HG03097 (cell line): ENCODE results near the gene IFT22.
"Not testable (repeated sequence)": the region's sequence is repeated elsewhere in the genome, so short reads cannot be mapped to it uniquely, and the experiment has no call there.

Experiments
- ATAC-seq: cut with Tn5 transposase; IDR thresholded peaks from one replicate; pipeline ENCODE4 v1.9.1; 2021; ENCODE audit not compliant: unreplicated experiment, low FRiP score

IFT22 gene

DNA sequence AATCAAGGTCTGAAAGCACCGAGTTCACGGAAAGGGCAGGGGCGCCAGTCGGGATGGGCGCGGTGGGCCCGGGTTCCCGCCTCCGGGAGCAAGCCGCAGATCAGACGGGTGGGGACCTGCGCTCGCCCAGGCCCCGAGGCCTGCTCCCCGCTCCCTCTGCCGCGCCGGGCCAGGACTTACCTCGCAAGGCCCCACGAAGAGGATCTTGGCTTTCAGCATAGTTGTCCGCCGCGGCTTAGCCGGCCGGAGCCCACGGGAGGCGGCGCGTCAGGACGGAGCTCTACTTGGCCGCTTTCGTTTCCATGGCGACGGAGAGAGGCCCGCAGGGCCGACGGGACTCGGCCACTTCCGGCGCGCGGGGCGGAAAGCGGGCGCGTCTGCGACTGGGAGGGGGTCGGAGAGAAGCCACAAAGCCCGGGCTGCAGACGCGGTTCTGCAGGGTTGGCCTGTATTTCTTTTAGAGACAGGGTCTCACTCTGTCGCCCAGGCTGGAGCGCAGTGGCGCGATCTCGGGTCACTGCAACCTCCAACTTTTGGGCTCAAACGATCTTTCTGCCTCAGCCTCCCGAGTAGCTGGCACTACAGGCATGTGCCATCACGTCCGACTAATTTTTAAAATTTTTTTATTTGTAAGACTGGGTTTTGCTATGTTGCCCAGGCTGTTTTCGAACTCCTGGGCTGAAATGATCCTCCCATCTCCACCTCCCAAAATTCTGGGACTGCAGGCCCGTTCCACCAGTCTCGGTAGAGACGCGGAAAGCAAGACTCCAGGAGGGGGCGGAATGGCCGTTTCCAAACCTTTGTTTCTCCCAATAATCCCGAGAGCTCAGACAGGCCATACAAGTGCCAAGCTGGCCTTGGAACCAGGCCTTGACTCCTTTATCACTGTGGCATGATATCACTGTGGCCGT is at the start of gene IFT22:
Gene IFT22 (minus strand): TSS at position 322 of the 911 bp plus-strand sequence. CDS start 103 bp downstream, at position 219.
- ATAC-seq, result peak; percentile 82

GRCh38 chr7:101370836-101371235 is 49.2 kb upstream of the IFT22 start:
- no peak for ATAC-seq

- no peak for ATAC-seq
Measured at GRCh38 chr7:101368422-101369165, 47.0 kb upstream of the IFT22 start.

GRCh38 chr7:101367676-101368075 is 46.1 kb upstream of the IFT22 start:
- ATAC-seq, result no peak

GRCh38 chr7:101365956-101366355 is 44.3 kb upstream of the IFT22 start:
- ATAC-seq, result no peak

DNA sequence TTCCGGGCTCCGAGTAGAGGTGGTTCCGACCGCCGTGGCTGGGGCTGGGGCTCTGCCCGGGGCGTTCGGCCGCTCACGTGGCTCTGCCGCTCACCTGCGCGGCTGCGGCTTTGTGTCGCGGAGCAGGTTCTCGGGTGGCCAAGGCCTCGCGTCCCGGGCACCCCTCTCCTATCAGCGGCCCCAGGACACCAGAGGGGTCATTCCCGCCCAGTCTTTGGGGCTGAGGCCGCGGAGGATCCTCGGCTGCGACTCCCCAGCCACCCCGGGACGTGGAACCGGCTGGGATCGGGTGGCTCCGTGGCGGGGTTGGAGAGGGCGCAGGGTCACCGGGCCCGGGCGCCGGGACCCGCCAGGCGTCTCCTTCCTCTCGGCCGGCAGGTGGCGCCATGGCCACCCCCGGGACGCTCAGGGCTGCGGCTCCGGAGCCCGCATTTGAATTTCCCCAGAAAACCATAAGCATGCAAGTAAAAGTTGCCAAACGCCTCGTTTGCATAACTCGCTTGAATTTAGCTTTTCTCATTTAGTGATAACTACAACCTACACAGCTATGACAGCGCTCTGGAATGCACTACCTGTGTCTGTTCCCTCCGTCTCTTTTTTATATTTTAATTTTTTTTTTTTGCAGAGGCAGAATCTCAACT is 42.2 kb upstream of the IFT22 start:
- peak; percentile 70 for ATAC-seq

DNA sequence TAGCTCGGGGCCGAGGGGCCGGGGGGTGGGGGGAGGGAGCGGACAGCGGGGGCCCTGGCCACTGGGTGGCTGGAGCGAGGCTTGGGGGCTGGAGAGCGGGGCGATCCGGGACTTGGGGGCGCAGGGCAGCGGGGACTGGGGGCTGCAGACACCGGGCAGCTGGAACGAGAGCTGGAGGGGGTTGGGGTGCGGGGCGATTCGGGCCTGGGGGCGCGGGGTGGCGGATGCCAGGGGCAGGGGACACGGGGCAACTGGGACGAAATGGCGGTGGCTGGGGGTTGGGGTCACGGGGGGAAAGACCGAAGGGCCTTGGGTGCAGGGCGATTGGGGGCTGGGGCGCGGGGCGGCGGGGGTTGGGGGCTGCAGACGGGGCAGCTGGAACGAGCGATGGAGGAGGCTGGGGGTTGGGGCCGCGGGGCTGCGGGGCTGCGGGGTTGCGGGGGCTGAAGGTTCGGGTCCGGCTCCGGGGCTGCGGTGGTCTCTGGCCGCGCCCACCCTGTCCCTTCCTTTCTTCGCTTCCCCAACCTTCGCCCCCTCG is 41.7 kb upstream of the IFT22 start:
- ATAC-seq, result no peak

DNA sequence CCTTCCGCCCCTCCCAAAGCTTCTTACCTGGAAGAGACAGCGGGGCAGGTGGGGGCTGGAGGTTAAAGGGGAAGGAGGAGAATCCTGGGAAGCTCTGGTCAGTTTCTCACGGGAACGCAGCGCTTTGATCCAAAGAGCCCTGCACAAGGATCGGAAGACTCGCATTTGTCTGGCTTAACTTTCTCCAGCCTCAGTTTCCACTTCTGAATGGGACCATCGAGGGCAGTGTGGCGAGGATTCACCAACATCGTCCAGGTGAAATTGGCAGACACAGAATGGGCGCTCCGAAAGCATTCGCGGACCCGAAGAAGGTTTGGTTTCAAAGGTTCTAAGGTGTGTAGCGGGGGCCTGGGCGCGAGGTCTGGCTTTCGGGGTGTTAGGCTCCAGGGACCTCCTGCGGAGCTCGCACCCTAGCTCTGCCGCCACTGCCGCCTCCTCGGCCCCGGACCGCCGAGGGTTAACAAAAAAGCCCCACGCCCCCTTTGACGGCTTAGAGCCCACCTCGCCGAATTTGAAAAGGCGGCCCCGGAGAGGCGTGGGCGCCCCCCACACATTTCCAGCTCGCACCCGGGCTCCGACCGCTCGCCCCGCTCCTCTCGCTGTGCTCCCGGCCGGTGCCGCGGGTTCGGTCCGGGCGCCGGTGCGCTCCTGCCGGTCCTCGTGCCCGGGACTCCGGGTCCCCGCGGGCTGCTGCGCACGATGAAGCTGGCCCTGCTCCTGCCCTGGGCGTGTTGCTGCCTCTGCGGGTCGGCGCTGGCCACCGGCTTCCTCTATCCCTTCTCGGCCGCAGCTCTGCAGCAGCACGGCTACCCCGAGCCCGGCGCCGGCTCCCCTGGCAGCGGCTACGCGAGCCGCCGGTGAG is 41.0 kb upstream of the IFT22 start, which contains the start of gene COL26A1:
Gene COL26A1 (plus strand): TSS at position 542 of the 862 bp plus-strand sequence. CDS start 158 bp downstream, at position 700.
- no peak for ATAC-seq

DNA sequence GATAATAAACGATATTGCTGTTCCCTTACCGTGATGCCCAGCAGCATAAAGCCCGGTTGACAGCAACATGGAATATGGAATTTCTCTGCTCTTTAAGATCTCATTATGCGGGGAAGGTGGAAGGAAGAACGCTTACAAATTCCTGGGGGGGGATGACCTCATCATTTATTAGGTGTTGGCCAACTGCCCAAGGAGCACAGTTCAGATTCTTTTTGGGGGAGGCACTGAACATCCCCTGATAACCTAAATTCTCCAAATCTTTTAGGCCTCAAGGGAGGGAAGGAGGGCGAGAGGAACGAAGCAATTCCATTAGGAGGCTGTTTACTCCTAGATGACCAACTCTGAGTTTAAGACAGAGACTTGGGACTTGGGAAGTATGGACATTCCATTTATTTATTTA is 35.8 kb upstream of the IFT22 start:
- ATAC-seq, result no peak

DNA sequence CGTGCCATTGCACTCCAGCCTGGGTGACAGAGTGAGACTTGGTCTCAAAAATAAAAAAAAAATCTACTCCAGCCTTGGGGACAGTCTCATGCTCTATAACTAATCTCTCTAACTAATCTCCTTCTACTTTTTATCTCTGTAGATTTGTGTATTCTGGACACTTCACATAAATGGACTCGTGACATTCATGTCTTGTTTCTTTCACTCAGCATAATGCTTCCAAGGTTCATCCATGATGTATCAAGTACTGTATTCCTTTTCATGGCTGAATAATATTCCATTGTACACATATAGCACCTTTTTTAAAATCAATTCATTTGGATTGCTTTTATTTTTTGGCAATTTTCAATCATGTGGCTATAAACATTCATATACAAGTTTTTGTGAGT is 31.3 kb upstream of the IFT22 start:
- ATAC-seq, result no peak

DNA sequence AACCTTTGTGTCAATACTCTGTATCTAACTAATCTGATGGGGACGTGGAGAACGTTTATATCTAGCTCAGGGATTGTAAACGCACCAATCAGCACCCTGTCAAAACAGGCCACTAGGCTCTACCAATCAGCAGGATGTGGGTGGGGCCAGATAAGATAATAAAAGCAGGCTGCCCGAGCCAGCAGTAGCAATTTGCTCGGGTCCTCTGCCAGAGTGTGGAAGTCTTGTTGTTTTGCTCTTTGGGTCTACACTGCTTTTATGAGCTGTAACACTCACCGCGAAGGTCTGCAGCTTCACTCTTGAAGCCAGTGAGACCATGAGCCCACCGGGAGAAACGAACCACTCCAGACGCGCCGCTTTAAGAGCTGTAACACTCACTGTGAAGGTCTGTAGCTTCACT is 27.7 kb upstream of the IFT22 start:
- ATAC-seq, result not testable (repeated sequence)

DNA sequence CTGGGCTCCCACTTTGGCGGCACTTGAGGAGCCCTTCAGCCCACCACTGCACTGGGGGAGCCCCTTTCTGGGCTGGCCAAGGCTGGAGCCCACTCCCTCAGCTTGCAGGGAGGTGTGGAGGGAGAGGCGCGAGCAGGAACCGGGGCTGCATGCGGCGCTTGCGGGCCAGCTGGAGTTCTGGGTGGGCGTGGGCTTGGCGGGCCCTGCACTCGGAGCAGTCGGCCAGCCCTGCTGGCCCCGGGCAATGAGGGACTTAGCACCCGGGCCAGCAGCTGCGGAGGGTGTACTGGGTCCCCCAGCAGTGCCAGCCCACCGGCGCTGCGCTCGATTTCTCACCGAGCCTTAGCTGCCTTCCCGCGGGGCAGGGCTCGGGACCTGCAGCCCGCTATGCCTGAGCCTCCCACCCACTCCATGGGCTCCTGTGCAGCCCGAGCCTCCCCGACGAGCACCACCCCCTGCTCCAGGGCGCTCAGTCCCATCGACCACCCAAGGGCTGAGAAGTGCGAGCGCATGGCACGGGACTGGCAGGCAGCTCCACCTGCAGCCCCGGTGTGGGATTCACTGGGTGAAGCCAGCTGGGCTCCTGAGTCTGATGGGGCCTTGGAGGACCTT is 26.9 kb upstream of the IFT22 start:
- ATAC-seq, result not testable (repeated sequence)

DNA sequence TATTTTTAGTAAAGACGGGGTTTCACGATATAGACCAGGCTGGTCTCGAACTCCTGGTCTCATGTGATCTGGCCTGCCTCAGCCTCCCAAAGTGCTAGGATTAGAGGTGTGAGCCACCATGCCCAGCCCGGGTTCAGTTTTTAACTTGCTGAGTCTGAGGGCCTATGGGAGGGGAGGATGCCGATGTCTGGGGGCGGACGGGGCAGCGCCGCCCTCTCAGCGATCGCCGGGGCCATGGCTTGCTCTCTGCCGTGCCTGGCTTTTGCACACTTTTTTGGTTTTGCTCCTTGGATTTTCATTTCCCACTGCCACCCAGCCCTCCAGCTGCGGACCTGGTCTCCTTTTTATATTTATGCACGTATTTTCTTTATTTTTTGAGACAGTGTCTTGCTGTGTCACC is 25.9 kb upstream of the IFT22 start:
- no peak for ATAC-seq

GRCh38 chr7:101342892-101343291 is 21.3 kb upstream of the IFT22 start:
- ATAC-seq, result no peak

DNA sequence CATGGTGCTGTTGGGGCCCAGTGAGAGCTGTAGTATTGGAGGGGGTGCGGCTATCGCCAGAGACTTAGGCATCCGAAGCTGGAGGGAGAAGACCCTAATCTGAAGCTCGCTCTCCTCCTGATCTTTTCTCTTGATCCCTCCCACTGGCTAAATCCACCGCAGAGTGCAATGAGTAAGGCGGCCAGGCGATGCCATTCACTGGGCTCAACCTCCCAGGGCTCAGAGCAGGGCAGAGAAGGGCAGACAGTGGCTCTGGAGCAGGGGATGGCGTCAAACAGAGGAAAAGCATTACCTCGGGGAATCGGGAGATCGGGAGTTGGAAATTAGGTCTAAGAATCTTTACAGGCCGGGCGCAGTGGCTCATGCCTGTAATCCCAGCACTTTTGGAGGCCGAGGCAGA is 18.8 kb upstream of the IFT22 start:
- no peak for ATAC-seq

DNA sequence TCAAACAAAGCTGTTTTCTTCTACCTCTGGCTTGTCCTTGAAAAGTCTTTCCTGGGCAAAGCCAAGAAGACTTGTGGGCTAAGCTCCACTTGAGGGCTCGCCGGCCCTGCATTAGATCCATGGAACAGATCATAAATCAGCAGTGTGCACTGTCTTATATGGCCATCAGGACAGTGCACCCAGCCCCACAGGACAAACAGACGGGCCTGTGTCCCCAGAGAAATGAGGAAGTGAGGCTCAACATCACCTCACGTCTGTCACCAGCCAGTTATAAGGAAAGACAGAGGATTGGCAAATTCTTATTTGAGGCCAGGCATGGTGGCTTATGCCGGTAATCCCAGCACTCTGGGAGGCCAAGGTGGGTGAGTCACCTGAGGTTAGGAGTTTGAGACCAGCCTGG is 12.3 kb upstream of the IFT22 start:
- ATAC-seq, result no peak

GRCh38 chr7:101332026-101332425 is 10.4 kb upstream of the IFT22 start:
- ATAC-seq, result no peak

DNA sequence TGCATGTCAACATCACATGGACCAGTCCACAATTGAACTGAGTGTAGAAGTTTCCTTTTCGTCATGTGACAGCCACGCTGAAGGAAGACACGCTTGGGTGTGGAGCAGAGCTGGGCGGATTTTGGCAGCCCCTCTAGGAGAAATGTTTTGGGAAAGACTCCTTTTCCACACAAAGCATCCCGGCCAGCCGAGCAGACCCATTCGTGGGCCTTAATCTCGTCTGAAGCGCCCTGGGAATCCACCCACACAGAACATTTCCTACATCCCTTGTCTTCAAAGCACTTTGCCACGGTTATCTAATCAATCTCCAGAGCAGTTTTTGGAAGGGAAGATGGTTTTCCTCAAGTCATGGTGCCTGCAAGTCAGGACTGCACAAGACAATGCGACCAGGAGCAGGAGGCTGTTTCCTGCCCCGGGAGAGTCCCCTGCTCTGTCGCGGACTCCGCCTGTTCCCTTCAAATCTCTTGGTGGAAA is 8.4 kb upstream of the IFT22 start:
- ATAC-seq, result no peak

DNA sequence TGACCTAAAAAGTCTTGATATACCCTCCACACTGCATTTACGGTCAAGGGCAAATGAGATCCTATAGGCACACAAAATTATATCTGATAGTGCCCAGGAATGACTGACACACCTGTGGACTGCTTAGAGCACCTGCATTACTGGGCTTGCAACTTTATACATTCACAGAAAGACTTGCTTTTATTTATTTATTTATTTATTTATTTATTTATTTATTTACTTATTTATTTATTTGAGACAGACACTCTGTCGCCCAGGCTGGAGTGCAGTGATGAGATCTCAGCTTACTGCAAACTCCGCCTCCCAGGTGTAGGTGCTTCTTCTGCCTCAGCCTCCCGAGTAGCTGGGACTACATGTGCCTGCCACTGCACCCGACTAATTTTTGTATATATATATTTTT is 6.5 kb upstream of the IFT22 start:
- no peak for ATAC-seq
